ENCODE results near the gene ANAPC15.

DNA sequence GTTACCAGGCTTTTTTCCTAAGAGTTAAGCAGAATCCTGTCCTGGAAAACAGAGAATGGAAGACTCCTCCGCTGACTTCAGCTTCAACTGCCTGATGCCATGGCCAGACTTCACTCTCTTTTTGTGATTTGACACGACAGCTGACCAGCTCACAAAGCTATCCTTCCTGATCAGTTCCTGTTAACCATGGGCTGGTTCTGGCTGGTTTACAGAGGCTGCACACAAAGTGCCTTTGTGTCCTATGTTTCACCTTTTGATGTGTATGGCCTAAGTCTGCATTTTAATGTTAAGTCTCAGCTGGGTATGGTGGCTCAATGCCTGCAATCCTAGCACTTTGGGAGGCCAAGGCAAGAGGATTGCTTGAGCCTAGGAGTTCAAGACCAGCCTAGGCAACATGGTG lies 34.1 kb upstream of the ANAPC15 start:
- TF ChIP-seq, protein P1, sequence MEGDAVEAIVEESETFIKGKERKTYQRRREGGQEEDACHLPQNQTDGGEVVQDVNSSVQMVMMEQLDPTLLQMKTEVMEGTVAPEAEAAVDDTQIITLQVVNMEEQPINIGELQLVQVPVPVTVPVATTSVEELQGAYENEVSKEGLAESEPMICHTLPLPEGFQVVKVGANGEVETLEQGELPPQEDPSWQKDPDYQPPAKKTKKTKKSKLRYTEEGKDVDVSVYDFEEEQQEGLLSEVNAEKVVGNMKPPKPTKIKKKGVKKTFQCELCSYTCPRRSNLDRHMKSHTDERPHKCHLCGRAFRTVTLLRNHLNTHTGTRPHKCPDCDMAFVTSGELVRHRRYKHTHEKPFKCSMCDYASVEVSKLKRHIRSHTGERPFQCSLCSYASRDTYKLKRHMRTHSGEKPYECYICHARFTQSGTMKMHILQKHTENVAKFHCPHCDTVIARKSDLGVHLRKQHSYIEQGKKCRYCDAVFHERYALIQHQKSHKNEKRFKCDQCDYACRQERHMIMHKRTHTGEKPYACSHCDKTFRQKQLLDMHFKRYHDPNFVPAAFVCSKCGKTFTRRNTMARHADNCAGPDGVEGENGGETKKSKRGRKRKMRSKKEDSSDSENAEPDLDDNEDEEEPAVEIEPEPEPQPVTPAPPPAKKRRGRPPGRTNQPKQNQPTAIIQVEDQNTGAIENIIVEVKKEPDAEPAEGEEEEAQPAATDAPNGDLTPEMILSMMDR (IDR thresholded peaks at IDR 0.05) = no peak
- TF ChIP-seq POLR2A (IDR thresholded peaks at IDR 0.05) = no peak
